Loucy (cell line): ENCODE results near the gene TLE2.

Source experiments
- H2AFZ ChIP-seq: fragments of 200-600 bp; sonication (generic); 2 replicates; pipeline ENCODE4 v1.6.0; 2016; ENCODE audit warnings: antibody characterized with exemption, mild to moderate bottlenecking, low read length, moderate library complexity
- H3F3A ChIP-seq: fragments of 200-600 bp; 2 replicates; pipeline ENCODE4 v1.6.0; 2016; ENCODE audit warnings: antibody characterized with exemption, low read depth, mild to moderate bottlenecking
- H3K27me3 ChIP-seq: fragments of 200-600 bp; sonication (generic); 2 replicates; pipeline ENCODE4 v1.6.1; 2014; ENCODE audit warnings: low read length, mild to moderate bottlenecking; ENCODE audit not compliant: insufficient read depth, poor library complexity, severe bottlenecking
- H3K36me3 ChIP-seq: fragments of 200-600 bp; sonication (generic); 2 replicates; pipeline ENCODE4 v1.6.1; 2016; ENCODE audit warnings: low read length; ENCODE audit not compliant: insufficient read depth
- H3K4me1 ChIP-seq: fragments of 200-600 bp; sonication (generic); 2 replicates; pipeline ENCODE4 v1.5.1; 2014; ENCODE audit warnings: low read length, mild to moderate bottlenecking; ENCODE audit not compliant: insufficient read depth, poor library complexity, severe bottlenecking
- H3K4me2 ChIP-seq: fragments of 200-600 bp; sonication (generic); 2 replicates; pipeline ENCODE4 v1.6.0; 2014; ENCODE audit warnings: antibody characterized with exemption, low read length, low read depth, mild to moderate bottlenecking; ENCODE audit not compliant: poor library complexity, severe bottlenecking
- H3K4me3 ChIP-seq: fragments of 200-600 bp; sonication (generic); 2 replicates; pipeline ENCODE4 v1.5.1; 2014; ENCODE audit warnings: low read length, mild to moderate bottlenecking, mixed read lengths; ENCODE audit not compliant: poor library complexity, severe bottlenecking
- H3K79me2 ChIP-seq: fragments of 200-600 bp; sonication (generic); 2 replicates; pipeline ENCODE4 v1.6.1; 2014; ENCODE audit warnings: low read length; ENCODE audit not compliant: insufficient read depth
- H3K9ac ChIP-seq: fragments of 200-600 bp; sonication (generic); 2 replicates; pipeline ENCODE4 v1.6.0; 2014; ENCODE audit warnings: mild to moderate bottlenecking, low read depth, low read length, moderate library complexity; ENCODE audit not compliant: poor library complexity, severe bottlenecking
- H3K9me2 ChIP-seq: fragments of 200-600 bp; sonication (generic); replicated peaks from 2 replicates; pipeline ENCODE4 v1.6.1; 2016; ENCODE audit warnings: low read depth, low read length, mixed read lengths
- H3K9me3 ChIP-seq: fragments of 200-600 bp; sonication (generic); 2 replicates; pipeline ENCODE4 v1.6.1; 2014; ENCODE audit warnings: mild to moderate bottlenecking, antibody characterized with exemption, low read length, low read depth; ENCODE audit not compliant: insufficient read depth
- H4K20me1 ChIP-seq: fragments of 200-600 bp; sonication (generic); 2 replicates; pipeline ENCODE4 v1.6.0; 2014; ENCODE audit warnings: antibody characterized with exemption, low read length, mild to moderate bottlenecking; ENCODE audit not compliant: insufficient read depth, poor library complexity, severe bottlenecking
- EZH2phosphoT487 ChIP-seq: fragments of 200-600 bp; IDR thresholded peaks from 2 replicates; pipeline ENCODE4 v1.6.1; 2018; ENCODE audit warnings: antibody characterized with exemption, mild to moderate bottlenecking, moderate library complexity, borderline replicate concordance
- TF ChIP-seq, protein P1 (sequence below): fragments of 200-600 bp; sonication (generic); conservative IDR thresholded peaks from 2 replicates; pipeline ENCODE4 v1.5.1; 2014; ENCODE audit warnings: mild to moderate bottlenecking, antibody characterized with exemption, low read length

Gene TLE2

DNA sequence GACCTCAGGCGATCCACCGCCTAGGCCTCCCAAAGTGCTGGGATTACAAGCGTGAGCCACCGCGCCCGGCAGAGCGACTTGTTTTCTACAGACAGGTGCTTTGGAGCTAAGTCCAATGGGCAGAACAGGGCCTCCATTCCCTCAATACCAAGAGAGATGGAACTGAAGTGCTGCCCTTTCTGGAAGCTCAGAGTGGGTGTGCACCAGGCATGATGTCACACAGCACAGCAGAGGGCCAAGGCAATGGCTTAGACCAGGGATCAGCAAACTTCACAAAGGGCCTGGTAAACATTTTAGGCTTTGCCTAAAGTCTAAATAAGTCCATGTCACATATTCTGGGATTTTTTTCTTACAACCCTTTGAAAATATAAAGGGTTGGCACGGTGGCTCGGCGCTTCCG lies 30.4 kb downstream of the TLE2 start:
- H2AFZ ChIP-seq, result no peak overlapping the region
- no peak overlapping the region for H3K4me3 ChIP-seq
- H3K4me1 ChIP-seq, result no peaks in the 10 kb centered on the region
- TF ChIP-seq, protein P1, sequence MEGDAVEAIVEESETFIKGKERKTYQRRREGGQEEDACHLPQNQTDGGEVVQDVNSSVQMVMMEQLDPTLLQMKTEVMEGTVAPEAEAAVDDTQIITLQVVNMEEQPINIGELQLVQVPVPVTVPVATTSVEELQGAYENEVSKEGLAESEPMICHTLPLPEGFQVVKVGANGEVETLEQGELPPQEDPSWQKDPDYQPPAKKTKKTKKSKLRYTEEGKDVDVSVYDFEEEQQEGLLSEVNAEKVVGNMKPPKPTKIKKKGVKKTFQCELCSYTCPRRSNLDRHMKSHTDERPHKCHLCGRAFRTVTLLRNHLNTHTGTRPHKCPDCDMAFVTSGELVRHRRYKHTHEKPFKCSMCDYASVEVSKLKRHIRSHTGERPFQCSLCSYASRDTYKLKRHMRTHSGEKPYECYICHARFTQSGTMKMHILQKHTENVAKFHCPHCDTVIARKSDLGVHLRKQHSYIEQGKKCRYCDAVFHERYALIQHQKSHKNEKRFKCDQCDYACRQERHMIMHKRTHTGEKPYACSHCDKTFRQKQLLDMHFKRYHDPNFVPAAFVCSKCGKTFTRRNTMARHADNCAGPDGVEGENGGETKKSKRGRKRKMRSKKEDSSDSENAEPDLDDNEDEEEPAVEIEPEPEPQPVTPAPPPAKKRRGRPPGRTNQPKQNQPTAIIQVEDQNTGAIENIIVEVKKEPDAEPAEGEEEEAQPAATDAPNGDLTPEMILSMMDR, result no peak
- TF ChIP-seq EZH2phosphoT487, result no peak
- no peaks in the 10 kb centered on the region for H3K27me3 ChIP-seq
- no peak overlapping the region for H3K9ac ChIP-seq
- no peak overlapping the region for H3K4me2 ChIP-seq
- H3K79me2 ChIP-seq, result no peaks in the 10 kb centered on the region
- H3K36me3 ChIP-seq, result no peaks in the 10 kb centered on the region
- no peaks in the 10 kb centered on the region for H3F3A ChIP-seq
- no peaks in the 10 kb centered on the region for H3K9me2 ChIP-seq
- no peaks in the 10 kb centered on the region for H3K9me3 ChIP-seq
- no peaks in the 10 kb centered on the region for H4K20me1 ChIP-seq

DNA sequence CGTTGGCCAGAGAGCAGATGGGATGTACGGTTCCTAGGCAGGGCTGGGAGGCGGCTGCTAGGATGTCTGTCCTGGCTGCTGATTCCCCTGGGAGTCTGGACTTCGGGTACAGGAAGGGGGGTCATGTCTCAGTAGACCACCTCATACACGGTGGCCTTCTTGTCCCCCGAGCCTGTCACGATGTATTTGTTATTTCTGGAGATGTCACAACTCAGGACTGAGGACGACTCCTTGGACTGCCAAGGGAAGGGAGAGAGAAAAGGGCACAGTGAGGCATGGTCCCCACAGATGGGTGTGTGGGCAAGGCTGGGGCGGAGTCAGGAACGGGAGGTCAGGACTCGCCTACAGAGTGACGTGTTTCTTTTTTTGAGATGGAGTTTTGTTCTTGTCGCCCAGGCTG lies 31.4 kb downstream of the TLE2 start:
- Histone ChIP-seq H4K20me1 (no peaks in the 10 kb centered on the region), H3K27me3 (no peaks in the 10 kb centered on the region), H3K4me1 (no peaks in the 10 kb centered on the region), H3F3A (no peaks in the 10 kb centered on the region), H3K36me3 (no peaks in the 10 kb centered on the region), H3K9me2 (no peaks in the 10 kb centered on the region), H3K9me3 (no peaks in the 10 kb centered on the region), H3K4me2 (no peak overlapping the region), H3K79me2 (no peaks in the 10 kb centered on the region), H3K9ac (no peak overlapping the region), H2AFZ (no peak overlapping the region), H3K4me3 (no peak overlapping the region)
- TF ChIP-seq EZH2phosphoT487, result no peak
- TF ChIP-seq, protein P1, result no peak

DNA sequence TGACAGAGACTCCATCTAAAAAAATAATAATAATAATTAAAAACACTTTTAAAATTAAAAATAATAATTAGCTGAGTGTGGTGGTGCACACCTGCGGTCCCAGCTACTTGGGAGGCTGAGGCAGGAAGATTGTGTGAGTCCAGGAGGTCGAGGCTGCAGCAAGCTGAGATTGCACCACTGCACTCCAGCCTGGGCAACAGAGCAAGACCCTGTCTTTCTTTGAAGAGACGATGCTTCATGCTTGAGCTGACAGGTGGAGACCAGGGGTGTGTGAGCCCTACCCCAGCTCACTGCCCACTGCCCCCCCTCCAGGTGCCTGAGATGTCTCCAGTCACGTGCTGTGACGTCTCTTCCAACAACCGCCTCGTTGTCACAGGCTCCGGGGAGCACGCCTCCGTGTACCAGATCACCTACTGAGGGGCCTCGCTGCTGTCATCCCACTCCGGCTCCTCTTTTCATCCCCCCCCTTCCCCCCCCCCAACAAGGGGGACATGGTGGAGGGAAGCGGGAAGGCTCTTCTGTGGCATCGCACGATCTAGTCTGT lies 34.4 kb downstream of the TLE2 start:
- Histone ChIP-seq H3K27me3 (no peaks in the 10 kb centered on the region), H3K9me3 (no peaks in the 10 kb centered on the region), H3K36me3 (no peaks in the 10 kb centered on the region), H3F3A (no peaks in the 10 kb centered on the region), H3K4me1 (no peaks in the 10 kb centered on the region), H2AFZ (no peak overlapping the region), H3K4me3 (no peak overlapping the region), H3K9ac (no peak overlapping the region), H3K9me2 (no peaks in the 10 kb centered on the region), H4K20me1 (no peaks in the 10 kb centered on the region), H3K79me2 (no peaks in the 10 kb centered on the region), H3K4me2 (no peak overlapping the region)
- TF ChIP-seq EZH2phosphoT487, result no peak
- TF ChIP-seq, protein P1, result no peak
